HUES48 (cell line): ENCODE results near the gene CNIH3.

Experiments used
- H3K27ac ChIP-seq: one replicate; pipeline ENCODE4 v1.7.0; 2013; ENCODE audit warnings: low read depth, low read length, inconsistent platforms
- H3K27me3 ChIP-seq: 2 replicates; pipeline ENCODE4 v1.6.1; 2013; ENCODE audit warnings: mild to moderate bottlenecking, low read length; ENCODE audit not compliant: control insufficient read depth, insufficient read depth
- H3K36me3 ChIP-seq: 2 replicates; pipeline ENCODE4 v1.6.1; 2013; ENCODE audit warnings: low read length; ENCODE audit not compliant: control insufficient read depth, insufficient read depth
- H3K4me1 ChIP-seq: 2 replicates; pipeline ENCODE4 v1.6.1; 2013; ENCODE audit warnings: mild to moderate bottlenecking, low read length; ENCODE audit not compliant: control insufficient read depth, insufficient read depth
- H3K4me3 ChIP-seq: 2 replicates; pipeline ENCODE4 v1.5.1; 2013; ENCODE audit warnings: mild to moderate bottlenecking, low read depth, low read length
- H3K9ac ChIP-seq: 2 replicates; pipeline ENCODE4 v1.6.1; 2013; ENCODE audit warnings: mild to moderate bottlenecking, low read depth, low read length, moderate library complexity
- H3K9me3 ChIP-seq: 2 replicates; pipeline ENCODE4 v1.6.1; 2013; ENCODE audit warnings: low read length; ENCODE audit not compliant: control insufficient read depth, insufficient read depth

The CNIH3 gene

GRCh38 chr1:224616756-224617409 lies 766 bp downstream of the CNIH3 start:
- Histone ChIP-seq H3K27ac (no peak overlapping the region), H3K36me3 (no peaks in the 10 kb centered on the region), H3K27me3 (peaks cover 73% of the 10 kb centered on the region), H3K9ac (no peak overlapping the region; the same call in 1 of the 2 replicates), H3K4me1 (peaks cover 19% of the 10 kb centered on the region), H3K4me3 (peak overlapping the region; percentile 64), H3K9me3 (no peaks in the 10 kb centered on the region)

- H3K27me3 ChIP-seq, result peaks cover 73% of the 10 kb centered on the region
- no peaks in the 10 kb centered on the region for H3K9me3 ChIP-seq
- peaks cover 19% of the 10 kb centered on the region for H3K4me1 ChIP-seq
- H3K4me3 ChIP-seq, result peak overlapping the region; percentile 64
- H3K27ac ChIP-seq, result no peak overlapping the region
- H3K36me3 ChIP-seq, result no peaks in the 10 kb centered on the region
- no peak overlapping the region for H3K9ac ChIP-seq
These were observed 1.6 kb downstream of the CNIH3 start for GRCh38 chr1:224617410-224618355.

DNA sequence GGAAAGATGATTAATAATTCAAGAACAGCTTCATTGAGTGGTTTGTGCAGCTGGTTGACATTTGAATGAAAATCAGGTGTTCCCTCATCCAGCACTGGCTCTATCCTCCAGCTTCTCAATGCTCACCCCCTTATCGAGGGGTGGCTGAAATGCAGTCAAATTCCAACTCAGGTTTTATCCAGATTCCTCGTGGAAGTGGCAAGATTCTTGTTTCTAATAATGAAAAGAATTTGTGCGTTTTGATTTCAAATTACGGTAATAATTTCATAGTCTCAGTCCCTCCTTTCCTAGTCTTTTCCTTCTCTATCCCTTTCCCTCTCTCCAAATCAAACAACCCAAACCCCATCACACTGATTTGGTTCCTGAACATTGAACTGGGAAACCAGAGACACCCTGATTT lies 3.1 kb downstream of the CNIH3 start:
- peaks cover 19% of the 10 kb centered on the region for H3K4me1 ChIP-seq
- no peak overlapping the region for H3K27ac ChIP-seq
- no peak overlapping the region for H3K4me3 ChIP-seq
- no peaks in the 10 kb centered on the region for H3K9me3 ChIP-seq
- H3K36me3 ChIP-seq, result no peaks in the 10 kb centered on the region
- no peak overlapping the region for H3K9ac ChIP-seq
- H3K27me3 ChIP-seq, result peaks cover 62% of the 10 kb centered on the region

DNA sequence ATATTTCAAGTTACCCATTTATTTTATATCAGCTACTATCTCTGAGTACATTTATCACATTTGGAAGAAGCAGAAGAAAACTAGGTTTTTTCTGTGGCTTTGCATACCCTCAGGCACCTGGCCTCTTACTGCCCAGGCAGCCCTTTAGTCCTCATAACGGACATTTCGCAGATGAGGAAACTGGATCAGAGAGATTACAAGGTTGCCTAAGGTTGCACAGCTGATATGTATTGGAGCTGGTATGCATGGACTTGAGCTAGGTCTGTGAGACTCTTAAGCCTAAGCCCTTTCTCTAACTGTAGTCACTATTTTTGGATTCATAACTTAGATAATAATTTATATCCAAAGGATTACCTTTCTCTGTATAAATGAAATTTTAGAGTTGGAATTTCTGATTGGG lies 4.0 kb downstream of the CNIH3 start:
- no peak overlapping the region for H3K4me3 ChIP-seq
- H3K36me3 ChIP-seq, result no peaks in the 10 kb centered on the region
- no peak overlapping the region for H3K9ac ChIP-seq
- peaks cover 19% of the 10 kb centered on the region for H3K4me1 ChIP-seq
- peaks cover 53% of the 10 kb centered on the region for H3K27me3 ChIP-seq
- H3K27ac ChIP-seq, result no peak overlapping the region
- no peaks in the 10 kb centered on the region for H3K9me3 ChIP-seq

- peaks cover 34% of the 10 kb centered on the region for H3K27me3 ChIP-seq
- H3K4me1 ChIP-seq, result peaks cover 12% of the 10 kb centered on the region; the same call in 1 of the 2 replicates
- no peaks in the 10 kb centered on the region for H3K36me3 ChIP-seq
- no peak overlapping the region for H3K27ac ChIP-seq
- H3K9ac ChIP-seq, result no peak overlapping the region
- H3K4me3 ChIP-seq, result no peak overlapping the region
- H3K9me3 ChIP-seq, result no peaks in the 10 kb centered on the region
These were observed 5.9 kb downstream of the CNIH3 start for GRCh38 chr1:224621813-224622682.

DNA sequence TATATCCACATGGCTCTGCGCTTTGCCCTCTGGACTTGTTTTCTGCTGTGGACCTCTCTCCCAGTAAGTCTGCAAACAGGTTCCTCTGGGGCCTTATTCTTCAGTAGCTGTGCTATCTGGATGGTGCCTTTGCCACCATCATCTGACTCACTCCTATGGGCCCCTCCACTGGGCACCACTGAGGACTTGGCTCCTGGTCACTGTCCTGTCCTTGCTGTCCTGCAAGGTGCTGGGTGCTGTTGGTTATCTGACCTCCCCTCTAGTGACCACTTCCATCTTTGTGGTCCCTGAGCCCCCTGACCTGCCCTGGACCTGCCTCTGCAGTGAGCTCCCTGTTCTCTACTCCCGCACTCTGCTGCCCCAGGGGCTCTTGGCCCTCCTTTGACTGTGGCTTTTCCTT lies 6.7 kb downstream of the CNIH3 start:
- Histone ChIP-seq H3K36me3 (no peaks in the 10 kb centered on the region), H3K9me3 (no peaks in the 10 kb centered on the region), H3K9ac (no peak overlapping the region), H3K27me3 (peaks cover 26% of the 10 kb centered on the region), H3K4me3 (no peak overlapping the region), H3K4me1 (peaks cover 4% of the 10 kb centered on the region; the same call in 1 of the 2 replicates), H3K27ac (no peak overlapping the region)

DNA sequence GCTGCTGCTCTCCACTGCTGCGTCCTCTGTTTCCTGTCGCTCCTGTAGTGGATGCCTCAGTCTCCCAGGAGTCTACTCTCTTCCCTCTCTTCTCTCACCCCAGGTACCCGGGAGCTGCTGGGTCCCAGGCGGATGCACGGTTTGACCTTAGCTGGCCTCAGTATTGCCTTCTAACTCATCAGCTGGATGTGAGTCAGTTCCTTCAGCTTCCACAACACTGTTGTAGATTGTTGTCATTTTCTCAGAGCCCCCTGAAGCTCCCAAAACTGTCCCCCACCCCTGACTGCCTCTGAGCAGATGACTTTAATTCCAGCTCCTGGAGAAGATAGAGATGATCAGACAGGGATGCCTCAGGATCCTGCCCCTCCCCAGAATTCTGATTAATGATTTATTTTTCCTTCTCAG lies 7.2 kb downstream of the CNIH3 start:
- Histone ChIP-seq H3K9ac (no peak overlapping the region), H3K9me3 (no peaks in the 10 kb centered on the region), H3K36me3 (no peaks in the 10 kb centered on the region), H3K27ac (no peak overlapping the region), H3K4me1 (no peaks in the 10 kb centered on the region), H3K4me3 (no peak overlapping the region), H3K27me3 (peaks cover 21% of the 10 kb centered on the region)

DNA sequence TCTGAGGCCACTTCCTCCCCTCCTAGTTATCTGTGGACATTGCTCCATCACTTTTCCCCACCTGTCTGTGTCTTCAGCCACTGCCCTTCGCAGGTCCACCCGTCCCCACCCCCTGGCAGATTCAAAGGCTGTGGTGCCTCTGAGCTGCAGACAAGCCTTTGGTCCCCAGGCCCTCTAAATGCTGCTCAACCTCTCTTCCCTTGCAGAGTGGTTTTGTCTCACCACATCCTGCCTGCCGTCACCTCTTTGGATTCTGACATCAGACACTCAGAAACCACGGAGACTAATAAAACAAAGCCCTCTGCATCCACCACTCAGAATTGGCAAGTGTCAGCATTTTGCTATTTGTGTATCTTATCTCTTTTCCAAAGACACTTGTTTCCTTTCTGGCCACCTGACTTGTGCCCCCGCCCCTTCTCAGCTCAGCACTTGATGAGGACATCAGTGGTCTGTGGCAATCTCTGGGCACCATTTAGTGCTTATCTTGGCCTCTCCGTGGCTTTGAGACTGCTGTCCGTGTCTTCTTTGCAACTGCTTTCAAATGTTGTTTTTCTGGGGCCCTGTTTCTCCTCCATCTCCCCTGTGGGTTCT lies 7.7 kb downstream of the CNIH3 start:
- H3K36me3 ChIP-seq, result no peaks in the 10 kb centered on the region
- no peak overlapping the region for H3K4me3 ChIP-seq
- no peak overlapping the region for H3K27ac ChIP-seq
- no peaks in the 10 kb centered on the region for H3K9me3 ChIP-seq
- peaks cover 16% of the 10 kb centered on the region for H3K27me3 ChIP-seq
- no peak overlapping the region for H3K9ac ChIP-seq
- no peaks in the 10 kb centered on the region for H3K4me1 ChIP-seq

- Histone ChIP-seq H3K36me3 (no peaks in the 10 kb centered on the region), H3K9me3 (no peaks in the 10 kb centered on the region), H3K9ac (no peak overlapping the region), H3K4me1 (no peaks in the 10 kb centered on the region), H3K27ac (no peak overlapping the region), H3K27me3 (peaks cover 10% of the 10 kb centered on the region), H3K4me3 (no peak overlapping the region)
These were observed 8.3 kb downstream of the CNIH3 start for GRCh38 chr1:224624432-224624831.

- H3K27ac ChIP-seq, result no peak overlapping the region
- H3K36me3 ChIP-seq, result no peaks in the 10 kb centered on the region
- no peaks in the 10 kb centered on the region for H3K9me3 ChIP-seq
- H3K4me1 ChIP-seq, result no peaks in the 10 kb centered on the region
- no peaks in the 10 kb centered on the region for H3K27me3 ChIP-seq
- H3K4me3 ChIP-seq, result no peak overlapping the region
- no peak overlapping the region for H3K9ac ChIP-seq
These were observed 9.9 kb downstream of the CNIH3 start for GRCh38 chr1:224626042-224626441.
